GM18499 (cell line): ENCODE data around the gene RFT1.

Experiments
- ATAC-seq: cut with Tn5 transposase; IDR thresholded peaks from one replicate; pipeline ENCODE4 v1.9.1; 2021; ENCODE audit warnings: moderate number of reproducible peaks; ENCODE audit not compliant: insufficient read depth, unreplicated experiment

RFT1 gene

DNA sequence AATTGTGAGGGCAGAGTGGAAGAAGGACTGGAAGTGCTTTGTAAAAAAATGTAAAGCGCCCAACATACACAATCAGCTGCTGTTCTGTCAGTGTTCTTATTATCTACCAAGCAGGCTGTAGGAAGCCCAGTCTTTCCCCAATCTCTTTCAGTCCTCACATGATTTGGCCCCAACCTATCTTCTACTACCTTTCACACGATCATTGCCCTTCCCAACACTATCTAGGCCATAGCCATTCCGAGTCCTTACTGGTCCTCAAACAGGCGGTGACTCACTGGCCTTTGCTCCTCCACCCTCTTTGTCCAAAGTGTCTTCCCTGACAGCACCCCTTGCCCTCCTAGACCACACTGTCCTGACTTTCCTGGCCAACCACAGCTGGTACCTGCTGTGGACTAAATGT, 861 bp upstream of the RFT1 start:
- no peak for ATAC-seq

DNA sequence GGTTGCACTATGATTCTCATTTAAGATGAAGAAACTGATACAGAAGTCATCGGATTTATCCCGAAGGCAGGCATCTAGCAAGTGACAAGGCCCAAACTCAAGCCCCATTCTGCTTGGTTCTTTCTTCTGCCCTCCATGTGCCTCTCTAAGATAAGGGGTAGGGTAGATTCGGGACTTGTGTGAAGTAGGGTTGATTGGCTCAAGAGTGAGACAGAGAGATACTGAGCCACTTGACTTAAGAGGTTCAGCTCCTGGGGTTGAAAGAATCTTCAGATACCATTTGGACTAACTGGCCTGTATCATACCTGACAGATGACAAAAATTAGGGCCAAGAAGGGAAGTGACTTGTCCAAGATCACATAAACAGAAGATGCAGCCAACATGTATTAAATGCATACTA, 891 bp downstream of the RFT1 start:
- no peak for ATAC-seq

DNA sequence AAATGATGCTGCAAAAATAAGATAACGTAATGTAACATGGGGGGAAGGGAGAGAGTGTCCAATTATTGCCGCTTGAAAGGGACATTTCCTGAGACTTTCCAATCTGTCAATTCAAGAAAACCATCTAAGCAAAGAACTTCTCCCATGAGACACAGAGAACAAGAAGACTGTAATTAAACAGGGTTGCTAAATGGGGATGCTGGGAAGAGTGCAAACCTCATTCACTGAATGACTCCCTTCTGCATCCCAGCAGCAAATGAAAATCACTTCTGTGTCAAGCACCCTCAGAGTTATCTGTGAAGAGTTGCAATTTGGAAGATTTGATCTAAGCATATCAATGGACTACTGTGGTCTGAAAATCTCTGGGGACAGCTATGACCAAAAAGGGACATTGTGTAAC, 3.6 kb downstream of the RFT1 start:
- no peak for ATAC-seq

DNA sequence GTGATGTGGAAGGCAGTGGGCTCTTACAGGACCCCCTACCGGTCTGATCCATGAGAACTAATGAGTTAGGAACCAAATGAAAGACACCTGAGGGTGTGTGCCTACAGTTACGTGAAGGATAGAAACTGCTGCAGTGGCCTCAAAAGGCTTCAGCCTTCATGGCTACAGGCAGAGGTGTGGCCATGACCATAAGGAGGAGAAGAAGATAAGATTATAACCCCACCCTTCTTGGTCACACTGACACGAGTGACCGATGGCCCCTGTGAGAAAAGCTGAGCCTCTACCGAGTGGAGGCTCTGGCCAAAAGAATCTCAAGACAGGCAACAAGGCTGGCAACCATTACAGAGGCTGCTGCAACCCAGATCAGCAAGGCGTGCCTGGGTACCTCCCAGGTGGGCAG, 6.3 kb downstream of the RFT1 start:
- no peak for ATAC-seq

DNA sequence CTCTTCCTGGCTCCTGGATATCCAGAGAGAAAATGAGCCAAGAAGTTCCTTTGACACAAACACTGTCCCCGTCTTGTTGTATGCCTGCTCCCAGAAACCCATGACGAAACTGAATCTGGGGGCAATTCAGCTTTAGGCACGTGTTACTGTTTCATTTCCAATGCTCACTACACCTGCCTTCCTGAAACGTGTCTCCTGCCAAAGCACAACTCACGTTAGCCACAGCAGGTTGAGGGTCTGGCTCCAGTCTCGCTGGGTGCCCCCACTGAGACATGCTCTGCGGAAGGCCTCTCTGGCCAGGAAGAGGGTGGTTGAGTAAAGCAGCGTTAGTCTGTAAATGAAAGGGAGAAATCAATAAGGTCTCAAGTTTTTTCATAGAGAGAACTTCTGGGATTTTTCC, 6.7 kb downstream of the RFT1 start:
- no peak for ATAC-seq

DNA sequence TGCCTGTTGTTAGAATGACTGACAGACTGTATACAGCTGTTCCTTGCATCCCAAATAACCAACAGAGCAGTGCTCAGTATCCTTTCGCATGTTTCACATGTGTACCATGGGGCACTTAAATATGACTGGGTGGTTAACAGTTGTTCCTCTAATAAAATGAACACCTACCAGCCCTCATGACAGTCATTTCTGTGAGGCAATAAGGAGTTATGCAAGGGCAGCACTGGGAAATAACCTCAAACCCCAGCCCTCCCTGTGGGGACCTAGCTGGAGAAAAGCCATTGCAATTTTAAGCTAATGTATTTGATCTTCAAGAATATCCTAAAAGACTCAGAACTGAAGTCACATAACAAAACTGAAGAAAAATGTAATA, 7.3 kb downstream of the RFT1 start:
- ATAC-seq, result no peak

DNA sequence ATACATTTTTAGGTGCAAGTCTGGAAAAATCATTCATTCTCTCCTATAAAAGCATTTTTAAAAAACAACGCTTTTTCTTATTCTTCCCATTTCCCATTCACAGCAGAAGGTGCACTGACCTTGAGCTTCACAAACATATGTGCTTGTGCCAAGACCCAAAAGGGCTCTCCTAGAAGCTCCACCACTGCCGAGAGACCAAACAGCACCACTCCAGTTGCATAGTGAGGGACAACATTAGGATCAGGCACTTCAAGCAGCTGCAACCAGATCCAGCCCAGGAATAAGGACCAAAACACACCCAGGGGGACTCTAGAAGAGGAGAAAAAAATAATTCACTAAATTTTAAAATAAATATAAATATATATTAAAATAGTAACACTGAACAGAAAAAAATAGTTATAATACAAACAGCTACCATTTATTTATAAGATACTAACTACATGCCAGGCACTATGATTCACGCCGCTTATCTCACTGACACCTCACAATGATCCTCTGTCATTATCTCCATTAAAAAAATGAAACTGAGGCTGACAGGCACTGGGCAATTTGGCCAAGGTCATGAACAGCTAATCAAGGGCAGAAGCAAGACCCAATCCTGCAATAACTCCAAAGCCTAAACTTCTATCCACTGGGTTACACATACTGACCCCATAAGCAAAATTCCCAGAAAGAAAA, 7.8 kb downstream of the RFT1 start:
- no peak for ATAC-seq

DNA sequence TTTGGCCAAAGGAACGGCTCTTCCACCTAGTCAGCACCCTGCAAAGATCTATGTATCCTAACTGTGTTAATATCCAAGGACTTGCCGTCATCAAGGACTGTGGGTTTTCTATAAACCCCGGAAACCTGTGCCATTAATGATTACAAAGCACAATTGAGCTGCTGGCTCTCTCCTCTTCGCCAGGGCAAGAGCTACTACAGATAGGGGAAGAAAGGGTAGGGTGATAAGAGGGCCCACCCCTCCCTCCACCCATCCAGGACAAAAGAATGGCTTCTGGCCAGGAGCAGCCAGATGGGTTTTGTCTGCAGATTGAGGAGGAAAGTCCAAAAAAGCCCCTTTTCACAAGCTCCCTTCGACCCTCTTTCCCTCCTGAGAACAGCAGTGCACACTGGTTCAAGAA, 9.9 kb downstream of the RFT1 start:
- ATAC-seq, result no peak

DNA sequence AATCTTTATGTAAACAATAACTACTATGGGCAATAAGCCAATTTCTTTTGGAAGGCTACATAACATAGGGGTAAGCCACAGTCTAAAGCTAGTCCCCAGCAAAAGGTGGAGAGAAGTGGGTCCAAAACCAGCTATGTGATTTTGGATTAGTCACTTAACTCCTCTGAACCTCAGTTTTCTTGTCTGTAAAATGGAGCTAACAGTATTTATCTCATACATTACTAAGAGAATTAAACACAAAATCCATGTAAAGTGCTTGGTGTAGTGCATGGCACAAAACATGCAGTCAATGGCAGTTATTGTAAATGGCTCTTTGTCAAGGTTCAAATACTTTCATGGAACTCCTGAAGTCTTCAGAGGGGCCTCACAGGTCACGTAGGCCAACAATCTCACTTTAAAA, 13.3 kb downstream of the RFT1 start:
- no peak for ATAC-seq

DNA sequence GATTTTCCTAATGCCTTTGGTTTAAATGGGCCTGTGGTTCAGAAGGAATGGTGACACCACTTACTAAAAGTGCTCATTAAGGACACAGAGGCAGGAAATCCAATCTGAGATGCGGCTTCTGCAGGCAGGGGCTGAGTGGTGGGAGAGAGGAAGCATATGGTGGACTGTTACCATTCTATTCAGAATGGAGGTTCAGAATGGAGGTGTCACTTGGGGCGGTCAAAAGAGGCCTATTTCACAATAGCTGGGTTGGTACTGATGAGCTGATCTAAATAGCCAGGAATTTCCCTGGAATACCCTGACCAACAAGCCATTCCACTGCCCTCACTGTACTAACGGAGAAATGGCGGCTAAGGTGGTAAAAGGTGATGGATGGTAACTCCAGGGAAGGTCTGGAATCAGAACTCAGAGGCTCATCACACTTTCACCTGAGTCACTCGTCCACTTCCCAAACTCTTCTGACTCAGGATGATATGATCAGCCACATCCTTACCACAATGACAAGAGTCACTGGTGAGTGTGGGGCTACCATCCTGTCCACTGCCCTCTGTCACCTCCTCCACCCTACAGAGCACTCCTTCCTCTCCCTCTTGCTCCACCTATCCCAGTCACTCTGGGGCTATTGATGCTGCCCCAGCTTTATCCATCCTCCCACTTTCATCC, 15.7 kb downstream of the RFT1 start:
- ATAC-seq, result no peak

DNA sequence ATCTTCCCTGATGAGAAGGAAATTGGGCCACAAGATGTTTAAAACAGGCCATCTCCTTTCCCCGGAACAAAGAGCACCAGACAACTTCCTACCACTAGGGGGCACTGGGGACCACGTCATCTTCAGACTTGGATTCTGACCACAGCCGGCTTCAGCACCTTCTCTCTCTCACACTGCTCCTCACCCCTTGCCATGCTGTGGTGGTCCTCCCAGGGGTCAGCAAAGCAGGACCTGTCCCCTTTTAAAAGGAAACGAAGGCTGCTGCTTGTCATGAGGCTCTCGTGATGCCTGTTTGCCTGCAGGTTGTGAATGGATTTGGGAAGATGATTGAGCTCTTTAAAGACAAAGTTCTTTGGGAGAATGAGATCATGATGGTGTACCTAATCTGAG, 16.2 kb downstream of the RFT1 start:
- no peak for ATAC-seq

DNA sequence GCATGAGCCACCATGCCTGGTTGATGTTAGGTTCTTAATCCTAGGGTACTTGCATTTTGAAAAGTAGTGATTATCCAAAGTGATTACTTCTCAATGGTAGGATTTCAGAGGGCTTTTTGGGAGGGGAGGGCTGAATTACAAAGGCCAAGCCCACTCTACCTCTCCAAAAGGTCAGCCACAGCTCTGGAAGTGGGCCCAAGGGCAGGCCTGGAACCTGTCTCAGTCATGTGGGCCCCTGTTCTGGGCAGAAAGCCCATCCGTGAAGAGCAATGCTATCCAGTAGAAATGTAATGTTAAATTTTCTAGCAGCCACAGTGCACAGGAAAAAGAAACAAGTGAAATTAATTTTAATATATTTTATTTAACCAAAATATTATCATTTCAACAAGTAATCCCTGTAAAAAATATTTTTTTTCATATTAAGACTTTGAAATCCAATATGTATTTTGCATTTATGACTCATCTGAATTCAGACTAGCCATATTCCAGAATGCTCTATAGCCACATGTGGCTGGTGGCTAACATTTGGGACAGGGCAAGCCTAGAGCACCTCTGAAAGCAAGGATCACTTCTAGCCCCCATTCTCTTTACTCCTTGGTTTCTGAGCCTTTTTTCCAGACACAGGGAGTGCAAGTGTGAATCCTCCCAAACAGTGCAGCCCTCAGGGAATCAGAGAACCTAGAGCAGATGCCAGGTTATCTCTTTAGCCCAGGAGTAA, 16.8 kb downstream of the RFT1 start:
- no peak for ATAC-seq

DNA sequence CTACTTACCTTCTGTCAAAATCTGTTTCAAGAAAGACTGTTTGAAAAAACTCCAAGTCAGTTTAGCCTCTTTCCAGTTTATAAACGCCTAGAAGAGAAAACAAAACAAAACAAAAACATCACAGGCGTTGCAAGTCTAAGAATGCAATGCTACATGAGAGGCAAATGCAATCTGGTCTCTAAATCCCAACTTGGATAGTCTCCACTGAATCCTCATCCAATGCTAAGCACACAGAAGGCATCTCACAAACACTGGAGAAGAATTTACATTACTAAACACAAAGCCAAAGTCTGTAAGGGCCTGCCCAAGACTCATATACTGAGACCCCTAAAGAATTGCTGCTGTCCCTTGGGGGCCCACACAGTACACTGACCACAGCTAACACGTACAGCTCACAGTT, 18.4 kb downstream of the RFT1 start:
- ATAC-seq, result no peak

DNA sequence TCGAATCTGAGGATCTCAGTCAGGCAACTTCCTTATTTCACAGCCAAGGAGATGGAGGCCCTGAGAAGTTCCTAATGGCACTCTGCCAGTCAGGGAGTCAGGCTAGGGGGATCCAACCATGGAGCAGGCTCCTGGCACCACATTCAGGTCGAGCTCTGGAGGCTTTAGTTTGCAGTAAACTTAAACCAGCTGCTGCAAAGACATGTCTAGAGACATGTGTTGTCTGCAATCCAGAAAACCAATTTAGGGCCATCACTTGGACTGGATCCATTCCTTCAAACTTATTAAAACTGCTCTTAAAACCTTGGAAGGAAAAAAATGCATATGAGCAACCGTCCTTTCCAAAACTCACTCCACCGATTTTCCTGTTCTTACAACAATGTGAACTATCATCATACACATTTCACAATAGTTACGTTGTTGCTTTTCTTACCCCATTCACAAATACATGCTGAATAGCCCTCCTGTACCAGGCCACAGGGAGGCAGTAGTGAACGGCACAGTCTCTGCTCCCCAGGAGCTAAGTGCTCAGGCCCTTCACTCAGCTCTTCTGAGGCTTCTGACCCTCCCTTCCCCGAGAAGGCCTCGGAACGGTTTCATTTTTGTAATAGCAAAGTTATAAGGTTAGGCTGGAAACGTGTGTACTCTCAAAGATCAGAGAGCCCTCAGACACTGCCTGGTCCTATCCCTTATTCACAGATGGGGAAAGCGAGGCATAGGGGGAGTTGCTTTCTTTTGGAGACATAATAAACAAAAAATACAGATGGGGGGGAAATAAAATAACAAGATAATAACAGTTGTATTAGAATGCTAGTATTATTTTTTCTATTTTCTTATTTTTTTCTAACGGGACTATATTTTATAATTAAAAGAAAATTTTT, 20.1 kb downstream of the RFT1 start:
- no peak for ATAC-seq

DNA sequence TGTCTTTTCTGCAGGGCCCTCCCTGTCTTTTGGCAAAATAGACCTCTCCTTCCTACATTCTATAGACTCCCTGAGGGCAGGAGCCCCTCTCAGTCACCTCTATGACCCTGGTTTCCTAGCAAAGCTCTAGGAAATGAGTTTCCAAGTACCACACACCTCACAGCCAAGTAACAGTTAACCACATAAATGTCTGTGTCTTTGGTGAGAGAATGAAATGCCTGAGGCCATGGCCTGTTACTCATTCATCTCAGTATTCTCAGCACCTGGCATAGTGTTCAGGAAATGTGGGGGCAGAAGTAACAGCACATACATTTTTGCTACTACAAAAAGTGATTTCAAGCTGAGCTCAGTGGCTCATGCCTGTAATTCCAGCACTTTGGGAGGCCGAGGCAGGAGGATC, 21.0 kb downstream of the RFT1 start:
- no peak for ATAC-seq

DNA sequence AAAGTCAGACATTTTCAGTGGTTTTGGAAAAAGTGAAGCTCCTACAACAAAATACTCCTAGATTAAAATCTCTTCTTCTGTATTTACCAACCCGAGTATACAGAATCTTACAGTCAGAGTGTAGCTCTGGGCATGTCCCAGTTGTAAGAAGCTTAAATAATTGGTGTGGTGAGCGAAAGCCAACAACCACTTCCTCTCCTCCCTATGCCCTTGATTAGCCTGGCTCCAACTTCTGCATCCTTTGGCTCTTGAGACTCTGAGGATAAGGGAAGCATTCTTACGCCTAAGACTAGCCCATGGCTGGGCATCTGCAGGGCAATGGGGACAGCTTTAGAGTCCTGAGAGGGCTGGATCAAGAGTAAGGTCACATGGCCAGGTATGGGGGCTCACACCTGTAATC, 25.5 kb downstream of the RFT1 start:
- no peak for ATAC-seq

DNA sequence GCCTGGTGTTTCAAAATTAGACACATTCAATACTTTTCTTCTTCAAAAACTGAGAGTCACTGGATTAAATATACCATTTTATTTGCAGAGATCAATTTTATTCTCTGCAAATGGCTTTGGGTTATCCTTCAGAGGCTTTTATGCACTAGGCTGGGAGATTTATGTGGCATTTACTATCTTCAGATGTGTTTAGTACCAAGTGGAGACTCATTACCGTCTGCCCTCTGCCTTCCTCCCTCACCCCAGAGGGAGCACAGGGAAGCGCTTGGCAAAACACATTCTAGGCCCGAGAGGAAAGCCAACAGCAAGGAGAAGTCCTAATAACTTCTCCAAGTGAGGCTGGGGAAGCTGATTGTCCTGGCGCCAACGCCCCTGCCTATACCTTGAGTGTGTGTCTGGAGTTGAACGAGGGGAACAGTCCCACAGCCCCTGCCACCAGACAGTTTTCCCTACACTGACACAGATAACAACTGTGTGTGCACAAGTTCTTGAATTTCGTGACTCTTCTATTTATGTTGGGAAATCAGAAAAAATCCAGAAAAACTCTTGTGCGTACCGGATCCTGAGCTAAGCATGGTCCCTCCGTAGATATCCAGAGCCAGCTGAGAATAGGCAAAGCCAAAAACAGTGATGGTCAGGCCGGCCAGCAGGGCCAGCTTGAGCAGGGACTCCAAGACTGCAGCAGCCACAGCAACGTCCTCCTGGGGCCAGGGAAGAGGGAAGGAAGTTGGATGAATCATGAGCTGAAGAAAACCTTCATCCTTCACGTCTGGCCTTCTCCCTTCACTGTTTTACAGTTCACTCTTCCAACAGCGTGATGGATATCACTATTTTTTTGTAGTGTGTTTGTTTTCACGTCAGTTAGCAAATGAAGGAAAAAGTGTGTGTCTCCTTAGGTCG, 26.6 kb downstream of the RFT1 start:
- no peak for ATAC-seq

DNA sequence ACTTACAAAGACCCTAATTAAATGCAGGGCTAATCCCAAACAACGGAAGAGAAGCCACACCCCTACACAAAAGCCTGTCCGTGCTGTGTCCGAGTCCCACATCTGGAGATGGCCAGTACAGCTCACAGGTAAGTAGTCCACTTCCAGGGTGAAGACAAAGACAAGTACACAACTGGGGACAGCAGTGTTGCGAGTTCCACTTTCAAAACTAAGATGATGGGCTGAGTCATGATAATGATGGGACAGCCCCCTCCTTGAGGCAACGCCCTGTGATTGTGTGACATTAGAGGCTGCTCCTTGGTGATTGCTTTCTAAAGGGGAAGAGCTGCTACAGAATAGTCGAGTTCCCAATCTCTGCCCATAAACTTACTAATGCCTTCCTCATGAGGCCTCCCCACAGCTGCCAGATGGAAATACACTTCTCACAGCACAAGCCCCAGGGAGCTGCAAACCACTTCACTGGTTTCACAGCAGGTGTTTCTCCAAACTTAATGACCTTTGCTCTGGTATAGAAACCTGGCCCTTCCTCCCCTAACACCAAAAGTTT, 27.6 kb downstream of the RFT1 start:
- ATAC-seq, result peak; percentile 53

DNA sequence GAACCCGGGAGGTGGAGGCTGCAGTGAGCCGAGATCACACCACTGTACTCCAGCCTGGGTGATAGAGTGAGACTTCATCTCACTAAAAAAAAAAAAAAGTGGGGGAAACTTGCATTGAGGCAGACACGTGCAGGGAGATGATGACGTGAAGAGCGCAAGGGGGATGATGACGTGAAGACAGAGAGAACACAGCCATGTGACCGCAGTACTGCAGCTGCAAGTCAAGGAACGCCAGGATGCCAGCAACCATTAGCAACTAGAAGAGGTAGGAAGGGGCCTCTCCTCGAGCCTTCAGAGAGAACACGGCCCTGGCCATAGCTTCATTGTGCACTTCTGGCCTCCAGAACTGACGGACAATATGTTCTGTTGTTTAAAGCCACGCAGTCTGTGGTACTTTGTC, 28.3 kb downstream of the RFT1 start:
- ATAC-seq, result no peak
